ENCODE results near the gene CENPF.
"Not testable (repeated sequence)": the region's sequence is repeated elsewhere in the genome, so short reads cannot be mapped to it uniquely, and the experiment has no call there.

CENPF gene

DNA sequence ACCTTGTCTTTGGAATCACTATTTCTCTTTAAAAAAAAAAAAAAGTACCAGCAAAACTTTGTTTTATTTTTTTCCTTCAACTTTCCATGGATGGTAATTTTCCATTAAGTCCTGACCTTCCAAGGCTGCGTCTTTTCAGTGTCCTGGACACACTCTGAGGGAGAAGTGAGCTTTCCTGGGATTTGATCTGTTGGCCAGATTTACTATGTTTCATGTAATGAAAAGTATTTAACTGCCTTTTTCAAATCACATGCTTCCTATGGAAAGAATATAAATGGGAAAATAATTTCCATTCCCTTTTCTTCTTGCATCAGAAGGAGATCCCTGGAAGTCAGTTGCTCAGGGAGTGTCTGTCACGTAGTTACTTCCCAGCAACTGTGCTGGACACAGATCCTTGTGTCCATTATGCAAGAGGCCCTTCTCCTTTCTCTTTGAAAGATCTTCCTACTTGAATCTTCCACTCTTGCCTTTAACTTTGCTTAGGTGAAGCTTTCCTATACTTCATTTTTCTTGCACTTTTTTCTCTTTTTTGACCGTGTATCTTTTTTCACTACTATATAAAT, 59.3 kb downstream of the CENPF start:
- no peak for DNase-seq

DNA sequence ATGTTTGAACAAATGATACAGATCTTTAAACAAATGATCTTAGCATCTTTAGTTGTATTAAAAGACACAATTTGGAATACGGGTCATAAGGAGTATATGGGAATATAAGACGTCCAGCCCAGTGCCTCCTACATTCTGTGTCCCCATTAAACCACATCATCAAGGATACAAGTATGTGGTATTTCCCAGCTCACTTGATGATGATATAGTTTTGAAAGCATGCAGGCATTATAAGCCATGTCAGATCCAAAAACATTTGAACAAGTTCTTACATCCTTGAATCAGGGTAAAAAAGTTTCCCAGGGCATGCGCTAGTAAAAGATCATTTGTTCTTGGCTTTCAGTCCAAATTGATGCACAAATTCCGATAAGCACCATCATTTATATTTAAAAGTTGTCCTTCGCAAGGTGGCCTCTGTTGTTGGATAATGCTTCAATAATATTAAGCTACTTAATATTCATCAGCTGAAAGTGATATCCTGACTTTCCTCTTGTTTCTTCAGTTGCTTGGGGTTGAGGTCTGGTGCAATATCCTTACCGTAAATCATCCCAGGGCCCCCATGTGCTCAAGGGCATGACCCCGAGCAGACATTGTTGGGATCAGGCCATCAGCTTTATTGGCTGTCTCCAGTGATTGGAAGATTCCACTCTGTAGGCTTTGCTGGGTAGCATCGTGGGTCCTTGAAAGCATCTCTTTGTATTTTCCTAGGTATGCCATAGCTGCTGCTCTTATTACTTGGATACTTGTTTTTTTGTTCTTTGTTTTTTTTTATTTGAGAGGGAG, 61.8 kb downstream of the CENPF start:
- DNase-seq: no peak

DNA sequence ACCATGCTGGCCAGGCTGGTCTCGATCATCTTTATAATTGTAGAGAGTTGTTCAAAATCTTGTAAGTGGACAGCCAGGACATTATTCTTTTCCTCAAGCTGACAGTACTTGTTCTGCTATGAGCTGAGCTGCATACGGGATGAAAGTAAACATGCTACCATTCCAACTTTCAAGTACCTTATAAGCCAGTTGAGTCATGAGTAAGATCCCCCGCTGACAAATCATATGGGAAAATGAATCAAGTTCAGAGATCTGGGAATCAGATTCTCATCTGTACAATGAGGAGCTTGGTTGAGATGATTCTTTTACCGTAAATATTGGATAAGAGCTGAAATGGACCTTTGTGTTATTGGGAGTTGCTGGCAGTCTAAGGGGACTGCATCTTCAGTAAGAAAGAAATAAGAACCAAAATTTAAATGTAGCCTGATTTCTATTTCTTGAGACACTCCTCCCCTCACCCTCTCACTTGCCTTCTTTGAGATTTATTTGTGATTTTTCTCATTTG, 62.7 kb downstream of the CENPF start:
- no peak for DNase-seq

DNA sequence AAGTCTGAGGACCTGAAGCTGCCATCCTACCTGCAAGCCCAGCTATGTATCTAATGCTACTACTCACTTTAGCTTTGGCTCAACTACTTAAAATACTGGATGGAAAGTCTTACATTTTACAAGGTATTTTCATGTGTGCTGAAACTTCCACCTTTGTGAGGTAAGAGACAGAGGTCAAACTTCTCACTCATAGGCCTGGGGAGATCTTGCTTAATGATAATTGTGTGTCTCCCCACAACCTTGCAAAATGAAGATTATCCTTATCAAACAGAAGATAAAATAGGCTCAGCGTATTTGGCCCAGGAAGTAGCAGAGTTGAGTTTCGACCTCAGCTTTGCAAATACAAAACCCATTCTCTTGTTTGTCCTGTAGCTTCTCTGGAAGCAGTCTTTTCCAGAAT, 63.7 kb downstream of the CENPF start:
- no peak for DNase-seq

DNA sequence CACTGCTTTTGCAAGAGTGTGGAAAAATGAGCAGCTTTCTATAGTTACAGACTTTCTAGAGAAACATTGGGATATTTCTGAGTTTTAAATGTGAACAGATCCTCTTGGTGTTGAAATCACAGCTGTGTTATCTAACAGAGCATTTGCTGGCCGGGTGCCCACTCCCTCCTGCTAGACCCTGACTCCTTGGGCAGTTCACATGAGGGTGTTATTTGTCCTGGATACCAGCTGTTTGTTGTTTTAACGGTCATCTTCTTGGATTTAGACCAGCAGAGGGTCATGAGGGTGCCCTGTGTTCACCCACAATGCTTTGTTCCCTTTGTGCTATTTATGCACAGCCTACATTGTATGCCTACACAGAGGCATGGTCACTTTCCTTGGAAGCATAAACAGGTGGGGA, 67.1 kb downstream of the CENPF start:
- DNase-seq: no peak

DNA sequence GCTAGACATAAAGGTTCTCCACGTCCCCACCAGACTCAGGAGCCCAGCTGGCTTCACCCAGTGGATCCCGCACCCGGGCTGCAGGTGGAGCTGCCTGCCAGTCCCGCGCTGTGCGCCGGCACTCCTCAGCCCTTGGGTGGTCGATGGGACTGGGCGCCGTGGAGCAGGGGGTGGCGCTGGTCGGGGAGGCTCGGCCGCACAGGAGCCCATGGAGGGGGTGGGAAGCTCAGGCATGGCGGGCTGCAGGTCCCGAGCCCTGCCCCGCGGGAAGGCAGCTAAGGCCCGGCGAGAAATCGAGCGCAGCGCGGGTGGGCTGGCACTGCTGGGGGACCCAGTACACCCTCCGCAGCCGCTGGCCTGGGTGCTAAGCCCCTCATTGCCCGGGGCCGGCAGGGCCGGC, 70.0 kb downstream of the CENPF start:
- DNase-seq: not testable (repeated sequence)

DNA sequence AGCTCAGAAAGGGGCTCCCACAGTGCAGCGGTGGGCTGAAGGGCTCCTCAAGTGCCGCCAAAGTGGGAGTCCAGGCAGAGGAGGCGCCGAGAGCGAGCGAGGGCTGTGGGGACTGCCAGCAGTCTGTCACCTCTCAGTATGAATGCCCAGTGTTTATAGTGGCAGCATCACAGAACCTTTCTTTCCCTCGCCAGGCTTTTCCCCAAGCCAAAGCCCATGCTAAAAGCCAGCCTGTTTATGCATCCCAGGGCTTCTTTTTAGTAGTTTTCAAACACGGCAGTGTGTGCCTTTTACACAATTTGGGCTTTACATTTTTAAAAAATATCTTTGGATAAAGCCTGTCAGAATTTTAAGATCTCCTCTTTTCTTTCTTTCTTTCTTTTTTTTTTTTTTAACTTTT, 70.6 kb downstream of the CENPF start:
- no peak for DNase-seq

DNA sequence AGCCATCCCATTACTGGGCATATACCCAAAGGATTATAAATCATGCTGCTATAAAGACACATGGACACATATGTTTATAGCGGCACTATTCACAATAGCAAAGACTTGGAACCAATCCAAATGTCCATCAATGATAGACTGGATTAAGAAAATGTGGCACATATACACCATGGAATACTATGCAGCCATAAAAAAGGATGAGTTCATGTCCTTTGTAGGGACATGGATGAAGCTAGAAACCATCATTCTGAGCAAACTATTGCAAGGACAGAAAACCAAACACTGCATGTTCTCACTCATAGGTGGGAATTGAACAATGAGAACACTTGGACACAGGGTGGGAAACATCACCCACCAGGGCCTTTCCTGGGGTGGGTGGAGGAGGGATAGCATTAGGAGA, 72.5 kb downstream of the CENPF start:
- DNase-seq: not testable (repeated sequence)

DNA sequence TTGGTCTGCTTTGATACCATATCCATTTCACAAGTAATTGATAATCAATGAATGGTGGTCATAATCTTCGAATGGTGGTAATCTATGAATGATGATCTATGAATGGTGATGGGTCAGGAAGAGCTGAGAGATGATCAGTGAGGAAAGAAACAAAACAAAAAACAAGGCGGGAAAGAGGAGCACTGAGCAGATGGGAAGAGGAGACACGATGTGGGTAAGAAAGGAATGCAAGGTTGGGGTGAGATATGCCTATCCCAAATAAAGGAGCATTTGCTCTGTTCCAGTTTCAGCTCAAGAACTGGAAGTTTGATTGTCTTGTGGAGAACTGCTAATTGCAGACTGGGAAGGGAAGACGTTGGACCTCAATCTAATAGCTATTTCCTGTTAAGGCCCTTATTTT, 73.8 kb downstream of the CENPF start:
- no peak for DNase-seq

DNA sequence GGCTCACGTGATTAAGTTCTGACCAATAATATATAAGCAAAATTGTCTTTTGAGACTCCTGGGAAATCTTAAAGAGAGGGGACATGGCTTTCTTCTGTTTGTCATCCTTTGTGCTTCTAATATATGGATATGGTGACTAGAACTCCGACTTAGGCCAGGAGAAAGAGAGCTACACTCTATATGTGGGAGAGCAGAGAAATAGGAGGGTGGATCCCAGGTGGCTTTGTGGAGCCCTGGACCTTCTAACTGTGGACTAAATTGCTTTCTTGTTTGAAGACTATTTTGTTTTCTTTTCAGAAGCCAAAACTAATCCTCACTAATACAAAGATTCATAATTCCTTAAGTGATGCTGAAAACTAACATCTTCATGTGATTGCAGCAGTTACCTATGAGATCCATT, 75.0 kb downstream of the CENPF start:
- no peak for DNase-seq

DNA sequence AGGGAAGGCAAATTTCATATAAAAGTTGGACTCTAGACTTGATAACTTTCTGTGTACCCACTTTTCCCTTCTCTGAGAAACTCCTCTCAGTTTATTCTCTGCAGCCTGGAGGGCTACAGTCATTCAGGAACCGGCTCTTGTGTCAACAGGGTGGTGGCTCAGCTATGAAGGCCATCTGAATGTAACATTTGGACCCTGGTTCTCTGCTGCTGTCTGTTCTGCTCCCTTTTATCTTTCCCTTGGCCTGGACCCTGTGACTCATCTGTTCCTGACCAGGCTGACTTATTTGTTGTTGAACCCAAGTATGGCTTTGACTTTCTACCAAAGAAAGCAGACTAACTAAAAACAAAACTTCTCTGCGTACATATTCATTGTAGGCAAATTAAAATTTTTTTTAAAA, 75.4 kb downstream of the CENPF start:
- DNase-seq: no peak

DNA sequence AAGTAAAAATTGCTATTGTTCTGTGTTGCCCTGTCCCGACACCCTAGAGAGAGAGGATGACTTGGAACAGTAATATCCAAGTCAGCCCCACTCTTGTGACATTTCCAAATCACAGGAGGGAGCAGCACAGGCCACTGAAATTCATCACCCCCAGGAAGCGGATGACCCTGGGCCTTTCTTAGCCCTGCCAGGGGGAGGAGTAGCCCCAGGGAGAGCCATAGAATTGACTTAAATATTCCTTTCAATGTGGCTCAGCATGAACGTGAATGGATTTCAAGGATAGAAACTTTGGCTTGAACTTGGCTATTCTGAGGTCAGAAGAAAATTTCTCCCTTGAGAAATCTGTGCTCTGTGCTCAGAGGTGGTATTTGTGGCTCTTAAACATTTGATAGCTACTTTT, 80.6 kb downstream of the CENPF start:
- no peak for DNase-seq

DNA sequence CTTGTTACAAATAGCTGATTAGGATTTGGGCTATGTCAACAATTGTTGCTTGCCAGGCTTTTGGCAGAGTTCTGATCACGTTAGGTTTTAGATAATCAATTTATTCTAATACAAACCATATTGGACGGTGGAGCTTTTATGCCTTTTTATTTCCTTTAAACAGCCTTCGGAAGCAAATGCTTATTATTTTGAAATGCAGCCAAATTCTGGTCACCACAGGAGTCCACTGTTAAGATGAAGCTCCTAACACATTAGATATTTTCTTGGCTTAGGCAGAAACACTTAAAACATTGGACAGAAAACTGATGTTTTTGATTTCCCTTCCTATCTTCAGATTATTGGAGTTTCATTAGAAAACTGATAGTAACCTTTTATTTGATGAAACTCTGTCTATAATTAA, 82.9 kb downstream of the CENPF start:
- no peak for DNase-seq

DNA sequence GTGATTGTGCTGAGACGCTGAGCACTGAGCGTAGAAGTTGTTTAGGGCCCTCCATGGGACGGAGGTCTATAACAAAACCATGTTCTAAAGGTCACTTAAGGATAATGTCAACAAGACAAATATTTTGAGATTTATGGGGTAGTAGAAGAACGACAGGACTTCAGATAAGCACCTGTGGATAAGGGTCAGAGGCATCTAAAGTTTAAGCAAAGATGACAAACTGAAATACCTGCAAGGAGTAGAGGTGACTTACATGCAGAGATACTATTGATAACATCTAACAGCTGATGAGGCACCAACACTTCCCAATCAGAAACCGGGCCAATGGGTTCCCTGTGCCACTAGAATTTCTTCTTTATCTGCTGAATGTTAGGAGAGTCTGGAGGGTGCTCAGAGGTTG, 83.5 kb downstream of the CENPF start:
- DNase-seq: no peak

DNA sequence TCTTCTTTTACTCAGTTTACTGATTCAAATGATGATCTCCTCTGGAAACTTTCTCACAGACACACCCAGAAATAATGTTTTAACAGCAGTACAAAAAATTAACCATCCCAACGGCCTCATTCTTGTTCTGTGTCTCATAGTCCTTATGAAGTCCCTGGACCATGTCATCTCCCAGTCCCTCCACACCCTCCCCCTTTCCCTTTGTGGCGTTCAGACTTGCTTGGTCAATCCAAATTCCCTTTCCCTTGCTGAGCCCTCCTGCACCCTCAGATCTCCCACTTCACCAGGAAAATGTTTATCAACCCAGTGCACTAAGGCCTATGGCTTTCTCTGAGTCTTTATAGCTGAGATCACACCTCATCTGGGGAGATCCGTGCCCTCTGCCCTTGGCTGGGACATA, 85.9 kb downstream of the CENPF start:
- no peak for DNase-seq

DNA sequence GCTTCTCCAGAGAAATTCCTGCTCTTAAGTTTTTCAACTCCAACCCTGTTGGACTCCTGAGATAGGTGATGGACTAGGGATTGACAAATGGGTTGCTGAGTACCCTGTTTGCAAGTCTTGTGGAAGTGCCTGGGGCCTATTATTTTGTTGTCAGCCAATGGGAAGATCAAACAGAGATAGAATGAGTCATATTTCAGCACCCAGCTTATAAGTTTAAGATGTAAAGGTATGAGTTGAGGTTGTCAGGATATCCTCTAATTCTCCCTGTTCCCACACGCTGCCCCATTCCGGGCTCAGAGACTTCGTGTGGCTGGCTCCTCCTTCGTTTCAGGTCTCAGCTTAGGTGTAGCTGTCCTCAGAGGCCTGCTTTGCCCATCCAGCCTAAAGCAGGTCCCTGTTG, 91.8 kb downstream of the CENPF start:
- DNase-seq: no peak

DNA sequence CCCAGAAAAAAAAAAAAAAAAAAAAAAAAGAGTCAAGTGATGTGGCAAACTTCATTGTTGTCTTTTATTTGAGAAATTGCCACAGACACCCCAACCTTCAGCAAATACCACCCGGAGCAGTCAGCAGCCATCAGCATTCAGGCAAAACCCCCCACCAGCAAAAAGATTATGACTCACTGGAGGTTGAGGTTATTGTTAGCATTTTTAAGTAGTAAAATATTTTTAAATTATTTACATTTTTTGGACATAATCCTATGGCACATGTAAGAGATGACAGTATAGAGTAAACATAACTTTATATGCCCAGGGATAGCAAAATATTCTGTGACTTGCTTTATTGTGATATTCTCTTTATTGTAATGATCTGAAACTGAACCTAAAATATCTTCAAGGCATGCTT, 95.6 kb downstream of the CENPF start:
- no peak for DNase-seq

DNA sequence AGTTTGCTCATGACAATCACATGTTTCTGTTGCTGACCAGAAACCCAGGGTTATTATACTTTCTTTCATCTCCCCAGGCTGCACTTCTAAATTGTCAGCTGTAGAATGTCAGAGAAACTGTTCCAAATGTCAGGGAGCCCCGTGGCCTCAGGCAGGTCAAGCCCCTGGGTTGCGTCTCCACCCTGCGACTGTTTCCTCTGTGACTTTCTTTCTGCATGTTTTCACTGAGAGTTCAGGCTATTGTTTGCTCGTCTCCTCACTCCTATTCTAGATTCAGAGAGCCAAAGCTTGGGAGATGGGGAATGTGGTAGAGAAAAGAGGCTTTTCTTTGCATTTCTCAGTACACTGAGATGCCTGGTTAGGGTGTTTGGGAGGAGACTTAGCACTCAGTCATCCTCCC, 97.4 kb downstream of the CENPF start:
- no peak for DNase-seq

DNA sequence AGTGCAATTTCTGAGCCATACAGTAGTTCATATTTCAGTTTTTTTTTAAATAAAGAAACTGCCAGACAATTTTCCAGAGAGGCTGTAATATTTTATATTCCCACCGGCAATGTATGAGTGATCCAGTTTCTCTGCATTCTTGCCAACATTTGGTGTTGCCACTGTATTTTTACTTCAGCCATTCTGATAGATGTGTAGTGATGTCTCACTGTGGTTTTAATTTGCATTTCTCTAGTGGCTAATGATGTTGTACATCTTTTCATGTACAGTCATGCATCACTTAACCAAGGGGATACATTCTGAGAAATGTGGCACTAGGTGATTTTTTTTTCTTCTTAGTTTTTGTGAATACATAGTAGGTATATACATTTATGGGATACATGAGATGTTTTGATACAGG, 99.6 kb downstream of the CENPF start:
- no peak for DNase-seq

DNA sequence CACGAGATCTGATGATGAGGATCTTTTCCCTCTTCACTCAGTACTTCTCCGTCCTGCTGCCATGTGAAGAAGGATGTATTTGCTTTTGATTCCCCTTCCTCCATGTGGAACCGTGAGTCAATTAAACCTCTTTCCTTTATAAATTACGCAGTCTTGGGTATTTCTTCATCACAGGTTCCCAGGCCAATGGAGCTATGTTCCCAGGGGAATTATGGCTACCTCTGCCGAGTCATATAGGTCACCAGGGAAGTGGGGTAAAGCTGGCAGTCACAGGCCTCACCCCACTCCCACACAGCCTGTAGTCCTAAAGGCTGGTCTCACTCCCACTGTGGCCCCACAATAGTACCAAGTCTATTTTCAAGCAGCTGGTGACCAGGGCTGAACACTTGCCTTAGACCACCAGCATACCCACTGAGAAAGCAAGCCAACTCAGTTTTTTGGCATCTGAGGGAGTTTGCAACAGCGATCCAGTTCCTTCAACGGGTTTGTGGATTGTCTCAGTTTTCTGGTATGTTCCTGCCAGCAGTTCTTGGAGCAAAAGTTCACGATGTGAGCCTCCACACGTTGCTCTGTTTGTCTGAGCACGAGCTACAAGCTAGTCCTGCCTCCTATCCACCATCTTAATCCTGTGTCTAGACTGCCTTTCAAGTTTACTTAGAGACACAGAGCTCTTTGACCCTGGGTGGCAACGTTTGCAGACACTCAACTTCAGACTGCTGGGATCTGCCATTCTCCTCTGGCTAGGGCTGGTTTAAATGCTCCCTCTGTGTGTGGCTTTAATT, 104.5 kb downstream of the CENPF start:
- DNase-seq: no peak

DNA sequence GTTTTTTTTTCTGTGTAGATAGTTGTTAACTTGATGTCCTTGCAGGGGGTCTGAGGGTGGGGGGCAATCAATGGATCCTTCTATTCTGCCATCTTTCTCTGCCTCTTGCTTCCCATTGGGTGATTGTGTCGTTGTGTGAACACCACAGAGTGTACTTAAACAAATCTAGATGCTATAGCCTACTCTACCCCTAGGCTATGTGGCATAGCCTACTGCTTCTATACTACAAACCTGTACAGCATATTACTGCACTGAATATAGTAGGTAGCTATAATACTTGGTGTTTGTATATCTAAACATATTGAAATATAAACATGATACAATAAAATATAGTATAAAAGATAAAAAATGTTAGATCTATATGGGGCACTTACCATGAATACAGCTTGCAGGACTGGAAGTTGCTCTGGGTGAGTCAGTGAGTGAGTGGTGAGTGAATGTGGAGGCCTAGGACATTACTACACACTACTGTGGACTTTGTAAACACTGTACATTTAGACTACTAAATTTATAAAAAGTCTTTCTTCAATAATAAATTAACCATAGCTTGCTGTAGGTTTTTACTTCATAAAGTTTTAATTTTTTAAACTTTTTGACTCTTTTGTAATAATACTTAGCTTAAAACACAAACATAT, 105.4 kb downstream of the CENPF start:
- no peak for DNase-seq

DNA sequence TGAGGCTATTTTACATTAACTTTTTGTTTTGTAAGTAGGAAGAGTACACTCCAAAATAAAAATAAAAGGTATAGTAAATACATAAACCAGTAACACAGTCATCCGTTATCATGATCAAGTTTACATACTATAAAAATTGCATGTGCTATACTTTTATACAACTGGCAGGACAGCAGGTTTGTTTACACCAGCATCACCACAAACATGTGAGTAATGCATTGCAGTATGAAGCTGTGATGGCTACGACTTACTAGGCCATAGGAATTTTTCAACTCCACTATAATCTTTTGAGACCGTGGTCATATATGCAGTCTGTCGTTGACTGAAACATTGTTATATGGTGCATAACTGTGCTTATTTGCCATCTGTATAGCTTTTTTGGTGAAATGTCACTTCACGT, 106.2 kb downstream of the CENPF start:
- DNase-seq: no peak

DNA sequence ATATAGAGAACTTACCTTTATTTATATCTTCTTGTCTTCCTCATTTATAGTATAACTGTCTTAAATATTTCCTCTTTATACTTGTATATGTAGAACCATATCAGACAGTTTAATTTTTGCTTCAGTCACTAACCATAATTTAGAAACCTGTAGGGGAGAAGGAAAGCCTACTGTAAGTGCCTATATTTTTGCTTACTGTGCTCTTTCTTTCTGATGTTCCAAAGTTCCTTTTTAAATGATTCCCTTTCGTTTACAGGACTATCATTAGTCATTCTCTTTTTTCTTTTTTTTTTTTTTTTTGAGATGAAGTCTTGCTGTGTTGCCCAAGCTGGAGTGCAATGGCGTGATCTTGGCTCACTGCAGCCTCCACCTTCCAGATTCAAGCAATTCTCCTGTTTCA, 109.7 kb downstream of the CENPF start:
- no peak for DNase-seq
